Measurements from ENCODE around the gene CNTN1. TPM values are rescaled to one million over a fixed set of nuclear protein-coding genes. Genes with fewer than 3 reads are reported as not detected.
"Not testable (repeated sequence)": the region's sequence is repeated elsewhere in the genome, so short reads cannot be mapped to it uniquely, and the experiment has no call there.

CNTN1 gene
- polyA plus RNA-seq, 3 donors, result 0.11 to 1.7 (median 0.34) TPM

DNA sequence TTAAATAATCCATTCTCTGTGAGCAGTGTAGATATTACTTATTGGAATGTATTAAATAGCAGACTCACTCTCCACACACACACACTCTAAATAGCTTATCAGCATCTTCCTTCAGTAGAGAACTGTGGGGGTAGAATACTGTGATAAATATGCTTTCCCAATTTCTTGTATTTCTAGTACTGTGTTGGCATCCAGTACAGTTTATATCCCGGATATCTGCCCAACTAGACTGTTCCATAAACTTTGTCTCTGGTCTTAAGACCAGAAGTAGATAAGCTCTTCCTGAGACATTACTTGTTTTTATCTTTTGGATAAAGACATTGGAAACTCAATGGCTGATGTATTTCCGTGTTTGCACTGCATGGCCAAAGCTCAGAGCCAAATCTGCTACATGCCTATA, 359.7 kb downstream of the CNTN1 start:
- H3K27ac ChIP-seq (ENCODE audit: low read depth, low read length), result no peak overlapping the region

GRCh38 chr12:41052441-41052840, 360.2 kb downstream of the CNTN1 start:
- WGBS, 3 donors, result 63 to 73% (median 73%) methylated on average over 1 of the region's 1 CpG
- H3K27ac ChIP-seq (ENCODE audit: low read depth, low read length), result no peak overlapping the region

More for the DNA sequence above, 359.7 kb downstream of the CNTN1 start:
- 43 to 53% (median 48%) methylated on average over 2 of the region's 2 CpGs for WGBS, 3 donors

- 57 to 72% (median 66%) methylated on average over 1 of the region's 1 CpG for WGBS, 3 donors
These were observed 360.8 kb downstream of the CNTN1 start for GRCh38 chr12:41053046-41053445.

DNA sequence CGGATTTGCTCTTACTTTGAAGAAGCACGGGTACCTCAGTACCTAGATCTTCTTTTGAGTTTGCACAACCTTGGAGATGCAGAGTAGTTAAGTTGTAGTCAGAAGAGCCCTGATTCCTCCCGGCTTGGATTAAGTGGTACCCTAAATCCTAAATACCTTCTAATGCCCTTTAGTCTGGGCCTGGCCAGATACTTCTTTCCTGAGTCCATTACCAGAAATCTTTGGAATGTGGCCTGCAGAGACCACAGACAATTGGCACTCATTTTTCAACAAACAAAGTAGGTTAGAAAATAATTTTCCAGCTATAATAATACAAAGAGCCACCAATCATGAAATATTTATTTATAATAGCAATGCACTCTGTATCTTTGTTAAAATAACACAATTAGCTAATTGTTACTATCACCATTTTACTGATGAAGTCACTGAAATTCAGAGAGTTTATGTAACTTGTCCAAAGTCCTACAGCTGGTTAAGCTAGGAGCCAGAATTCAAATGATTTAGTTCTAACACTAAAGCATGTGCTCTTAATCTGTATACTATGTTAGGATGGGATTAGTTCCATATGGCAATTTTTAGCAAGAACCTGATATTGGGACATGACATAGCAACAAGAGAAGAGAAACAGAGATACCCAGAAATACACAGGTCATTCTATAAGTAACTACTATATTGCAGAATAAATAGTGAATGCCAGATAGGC, 363.8 kb downstream of the CNTN1 start:
- 55 to 80% (median 75%) methylated on average over 3 of the region's 3 CpGs for WGBS, 3 donors
- no peak overlapping the region for H3K27ac ChIP-seq (ENCODE audit: low read depth, low read length)

More at GRCh38 chr12:41053046-41053445, 360.8 kb downstream of the CNTN1 start:
- H3K27ac ChIP-seq (ENCODE audit: low read depth, low read length), result no peak overlapping the region

DNA sequence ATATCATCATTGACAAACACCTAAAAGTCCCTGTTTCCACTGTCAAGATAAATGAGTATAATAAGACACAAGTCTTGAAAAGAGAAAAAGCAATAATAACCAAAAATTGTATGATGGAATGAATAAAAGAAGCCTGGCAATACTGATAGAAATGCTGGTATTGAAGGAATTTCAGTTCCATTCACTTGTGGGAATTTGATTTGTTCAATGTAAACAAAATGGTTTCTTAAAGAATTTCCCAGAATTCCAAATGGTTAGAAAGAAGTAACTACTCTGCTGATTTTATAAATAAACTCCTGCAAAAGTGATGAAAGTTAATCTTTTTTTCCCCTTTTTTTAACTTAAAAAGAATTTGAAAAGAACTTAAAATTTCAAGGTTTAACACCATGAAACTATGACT, 366.0 kb downstream of the CNTN1 start:
- no peak overlapping the region for H3K27ac ChIP-seq (ENCODE audit: low read depth, low read length)

DNA sequence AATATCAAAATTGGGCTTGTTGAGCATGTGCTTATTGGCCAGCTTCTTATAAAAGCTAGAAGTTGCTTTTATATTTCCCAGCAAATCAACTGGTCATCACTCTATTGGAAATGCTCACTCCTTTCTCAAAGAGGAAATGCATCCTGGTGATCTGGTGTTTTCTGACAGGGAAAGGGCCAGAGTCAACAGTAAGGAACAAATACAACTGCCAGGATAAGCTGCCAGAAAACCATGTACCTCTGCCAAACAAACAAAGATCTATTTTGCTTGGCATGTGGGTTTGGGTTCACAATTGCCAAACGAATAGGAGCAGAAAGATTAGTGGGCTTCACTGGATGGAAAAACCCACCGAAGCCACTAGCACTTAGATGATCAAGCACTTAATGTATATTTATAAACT, 369.0 kb downstream of the CNTN1 start:
- no peak overlapping the region for H3K27ac ChIP-seq (ENCODE audit: low read depth, low read length)
- WGBS, 3 donors, result 56 to 81% (median 65%) methylated on average over 2 of the region's 2 CpGs

- 60 to 86% (median 84%) methylated on average over 2 of the region's 2 CpGs for WGBS, 3 donors
- no peak overlapping the region for H3K27ac ChIP-seq (ENCODE audit: low read depth, low read length)
These were observed 372.2 kb downstream of the CNTN1 start for GRCh38 chr12:41064411-41064810.

DNA sequence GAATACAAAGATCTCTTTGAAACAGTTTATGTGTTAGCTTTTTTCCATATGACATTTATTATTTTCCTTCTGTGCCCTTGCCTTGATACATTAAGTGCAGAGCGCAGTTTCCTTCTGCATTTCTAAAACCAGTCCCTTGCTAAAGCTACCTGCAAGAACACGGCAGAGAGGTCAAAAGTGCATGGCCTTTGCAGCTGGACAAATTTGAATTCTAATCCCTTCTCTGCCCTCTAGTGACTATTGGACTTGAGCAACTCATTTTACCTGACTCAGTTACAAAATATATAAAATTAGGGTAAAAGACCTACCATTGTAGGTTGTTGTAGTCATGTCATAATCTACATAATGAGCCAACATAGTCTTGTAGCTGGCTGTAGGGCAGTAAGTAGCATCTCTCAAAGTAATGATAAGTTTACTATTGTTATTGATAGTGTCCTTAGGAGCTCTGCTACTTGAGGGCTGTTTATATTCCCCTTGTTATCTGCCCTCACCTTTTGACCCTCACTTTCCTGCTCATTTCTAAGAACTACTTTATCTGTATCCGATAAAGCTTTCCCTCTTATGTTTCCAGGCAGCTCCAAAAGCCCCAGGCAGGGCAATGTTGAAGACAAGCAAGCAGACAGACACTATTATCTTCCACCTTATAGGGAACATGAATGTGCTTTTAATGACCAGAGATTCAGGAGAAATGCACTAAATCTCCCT, 375.9 kb downstream of the CNTN1 start:
- WGBS, 3 donors, result 23 to 53% (median 44%) methylated on average over 3 of the region's 3 CpGs
- no peak overlapping the region for H3K27ac ChIP-seq (ENCODE audit: low read depth, low read length)

DNA sequence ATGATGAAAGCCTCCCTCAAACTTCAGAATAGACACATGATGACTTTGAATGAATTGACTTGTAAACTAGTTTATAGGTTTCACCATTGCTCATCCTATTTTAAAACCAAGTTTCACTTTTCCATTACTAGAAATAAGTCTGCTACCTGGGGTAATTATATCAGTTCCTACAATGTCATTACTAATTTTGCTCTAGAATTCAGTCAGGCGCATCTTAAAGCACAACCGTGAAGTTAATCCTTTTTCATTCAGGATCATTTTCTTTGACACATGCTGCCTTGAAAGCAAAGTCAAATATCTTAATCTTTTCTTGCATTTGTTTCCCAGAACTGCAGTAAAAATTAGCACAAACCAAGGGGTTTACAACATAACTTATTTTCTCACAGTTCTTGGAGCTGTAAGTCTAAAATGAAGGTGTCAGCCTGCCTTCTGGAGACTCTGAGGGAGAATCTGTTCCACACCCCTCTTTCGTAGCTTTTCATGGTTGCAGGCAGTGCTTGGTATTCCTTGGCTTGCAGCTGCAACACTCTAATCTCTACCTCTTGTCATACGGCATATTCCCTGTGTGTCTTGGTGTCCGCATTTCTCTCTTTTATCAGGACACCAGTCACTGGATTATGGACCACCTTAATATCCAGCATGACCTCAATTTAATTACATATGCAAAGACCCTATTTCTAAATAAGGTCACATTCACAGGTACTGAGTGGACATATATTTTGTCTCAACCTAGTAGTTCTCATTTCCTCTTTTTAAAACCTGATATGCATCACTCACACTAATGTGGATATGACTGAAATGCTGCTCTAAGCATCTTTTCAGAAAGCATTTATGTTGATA, 381.6 kb downstream of the CNTN1 start:
- 72 to 88% (median 87%) methylated on average over 5 of the region's 5 CpGs for WGBS, 3 donors
- no peak overlapping the region for H3K27ac ChIP-seq (ENCODE audit: low read depth, low read length)

DNA sequence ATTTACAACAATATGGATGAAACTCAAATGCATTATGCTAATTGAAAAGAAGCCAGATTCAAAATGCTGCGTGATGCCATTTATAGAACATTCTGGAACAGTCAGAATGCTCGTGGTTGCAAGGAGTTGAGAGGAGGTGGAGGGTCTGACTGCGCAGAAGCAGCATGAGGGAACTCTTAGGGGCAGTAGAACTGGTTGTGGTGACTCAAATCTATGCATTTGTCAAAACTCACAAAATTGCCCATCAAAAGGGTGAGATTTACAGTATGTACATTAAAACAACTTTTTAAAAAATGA, 382.2 kb downstream of the CNTN1 start:
- 58 to 80% (median 75%) methylated on average over 3 of the region's 3 CpGs for WGBS, 3 donors
- no peak overlapping the region for H3K27ac ChIP-seq (ENCODE audit: low read depth, low read length)

DNA sequence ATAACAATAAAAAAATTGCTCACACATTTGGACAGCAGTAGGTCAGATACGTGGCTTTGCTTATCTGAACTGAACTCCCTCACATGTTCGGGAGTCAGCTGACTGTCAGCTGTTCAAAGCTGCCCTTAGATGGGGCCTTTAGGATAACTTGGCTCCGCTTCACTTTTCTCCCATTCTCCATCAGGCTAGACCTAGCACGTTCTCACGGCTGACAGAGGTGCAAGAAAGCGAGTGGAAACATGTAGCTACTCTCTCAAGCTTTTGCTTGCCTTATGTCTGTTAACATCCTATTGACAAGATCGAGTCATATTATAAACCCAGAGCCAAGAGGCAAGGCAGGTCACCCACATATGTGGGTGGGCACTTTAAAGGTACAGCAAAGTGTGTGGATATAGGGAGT, 383.9 kb downstream of the CNTN1 start:
- 70 to 86% (median 83%) methylated on average over 7 of the region's 7 CpGs for WGBS, 3 donors
- H3K27ac ChIP-seq (ENCODE audit: low read depth, low read length), result no peak overlapping the region

DNA sequence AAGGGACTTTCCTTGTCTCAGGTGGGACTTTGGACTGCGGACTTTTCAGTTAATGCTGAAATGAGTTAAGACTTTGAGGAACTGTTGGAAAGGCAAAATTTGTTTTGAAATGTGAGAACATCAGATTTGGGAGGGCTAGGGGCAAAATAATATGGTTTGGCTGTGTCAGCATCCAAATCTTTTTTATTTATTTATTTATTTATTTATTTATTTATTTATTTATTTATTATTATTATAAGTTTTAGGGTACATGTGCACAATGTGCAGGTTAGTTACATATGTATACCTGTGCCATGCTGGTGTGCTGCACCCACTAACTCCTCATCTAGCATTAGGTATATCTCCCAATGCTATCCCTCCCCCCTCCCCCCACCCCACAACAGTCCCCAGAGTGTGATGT, 389.0 kb downstream of the CNTN1 start:
- H3K27ac ChIP-seq (ENCODE audit: low read depth, low read length), result not testable (repeated sequence)
- 0% methylated on average over 1 of the region's 1 CpG for WGBS, 3 donors

DNA sequence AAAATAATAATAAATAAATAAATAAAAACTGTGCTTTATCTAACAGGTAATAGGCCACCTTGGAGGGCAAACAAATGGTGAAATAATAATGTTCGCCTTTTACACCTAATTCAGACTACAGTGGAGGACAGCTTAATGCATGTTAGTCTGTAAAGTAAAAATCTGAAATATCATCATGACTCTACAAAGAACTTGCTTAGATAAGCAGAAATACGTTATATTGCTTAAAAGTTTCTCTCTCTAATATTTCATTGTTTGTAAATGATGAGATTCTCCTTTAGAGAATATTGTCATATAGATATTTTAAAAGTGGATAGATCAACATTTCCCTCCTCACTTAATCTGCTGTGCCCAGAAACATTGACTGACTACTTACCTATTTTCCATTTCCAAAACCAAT, 397.2 kb downstream of the CNTN1 start:
- 66 to 78% (median 75%) methylated on average over 2 of the region's 2 CpGs for WGBS, 3 donors
- H3K27ac ChIP-seq (ENCODE audit: low read depth, low read length), result no peak overlapping the region

- WGBS, 3 donors, result 66 to 82% (median 74%) methylated on average over 1 of the region's 1 CpG
- no peak overlapping the region for H3K27ac ChIP-seq (ENCODE audit: low read depth, low read length)
These were observed 399.9 kb downstream of the CNTN1 start for GRCh38 chr12:41092115-41092514.

DNA sequence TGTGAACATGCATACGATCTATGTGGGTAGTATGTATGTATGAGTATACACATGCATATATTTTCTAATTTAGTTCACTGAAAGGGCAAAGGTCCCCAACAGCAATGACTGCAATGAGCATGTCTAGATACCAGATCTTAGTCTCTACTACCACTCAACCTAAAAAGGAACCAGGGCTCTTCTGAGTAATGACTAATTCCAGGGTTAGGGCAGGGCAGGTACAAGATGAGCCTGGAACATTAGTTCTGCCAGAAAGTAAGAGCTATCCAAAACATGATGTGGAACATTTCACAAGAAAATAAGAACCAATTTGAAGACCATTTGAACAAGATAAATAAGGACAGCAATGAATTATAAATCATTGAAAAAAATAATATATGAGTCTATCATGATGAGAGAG, 404.6 kb downstream of the CNTN1 start:
- WGBS, 3 donors, result 59 to 91% (median 90%) methylated on average over 1 of the region's 1 CpG
- no peak overlapping the region for H3K27ac ChIP-seq (ENCODE audit: low read depth, low read length)

DNA sequence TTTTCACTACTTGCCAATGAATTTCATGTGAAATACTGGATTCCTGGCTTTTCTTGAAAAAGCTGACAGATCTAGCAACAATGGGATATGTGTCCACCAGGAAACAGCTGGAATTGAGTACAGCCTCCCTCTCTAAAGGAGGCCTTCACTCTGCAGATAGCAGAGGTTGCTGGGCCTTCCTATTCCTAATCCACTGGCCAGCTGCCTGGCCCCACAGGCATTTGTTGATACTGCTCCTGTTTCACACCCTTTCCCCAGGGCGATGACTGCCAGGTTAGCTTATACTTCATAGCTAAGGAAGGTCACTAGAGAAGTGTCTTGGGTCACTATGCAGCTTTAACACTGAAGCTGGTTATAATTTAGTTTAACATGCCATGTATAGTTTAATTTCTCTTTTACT, 408.3 kb downstream of the CNTN1 start:
- 63 to 82% (median 79%) methylated on average over 1 of the region's 1 CpG for WGBS, 3 donors
- no peak overlapping the region for H3K27ac ChIP-seq (ENCODE audit: low read depth, low read length)

GRCh38 chr12:41101806-41102205, 409.6 kb downstream of the CNTN1 start:
- H3K27ac ChIP-seq (ENCODE audit: low read depth, low read length), result no peak overlapping the region

DNA sequence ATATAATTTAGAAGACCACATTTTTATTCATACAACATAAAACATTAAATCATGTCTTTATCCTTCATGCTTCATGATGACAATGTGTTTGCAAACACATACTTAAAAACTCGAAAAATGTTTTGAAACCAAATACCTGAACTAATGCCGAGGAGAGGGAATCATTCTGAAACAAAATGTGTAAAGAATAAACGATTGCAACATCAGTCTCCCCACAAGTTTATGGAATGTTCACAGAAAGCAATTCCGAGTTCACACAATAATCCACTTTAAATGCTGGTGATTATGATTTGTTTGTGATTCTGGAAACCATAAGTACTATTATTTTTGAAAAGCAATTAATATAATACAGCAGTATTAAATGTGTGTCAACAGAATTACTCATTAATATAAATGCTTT, 411.4 kb downstream of the CNTN1 start:
- WGBS, 3 donors, result 45 to 73% (median 60%) methylated on average over 4 of the region's 4 CpGs
- H3K27ac ChIP-seq (ENCODE audit: low read depth, low read length), result no peak overlapping the region

GRCh38 chr12:41106315-41106714, 414.1 kb downstream of the CNTN1 start:
- WGBS, 3 donors, result 57 to 88% (median 77%) methylated on average over 3 of the region's 3 CpGs
- H3K27ac ChIP-seq (ENCODE audit: low read depth, low read length), result no peak overlapping the region

Measured in adipose tissue (tissue), 3 donors.